PC-3 (cell line): ENCODE results near the gene BNIP3. TPM values are rescaled to one million over a fixed set of nuclear protein-coding genes. Genes with fewer than 3 reads are reported as not detected.

Experiments
- ATAC-seq: fragments of 200-7000 bp; cut with Tn5 transposase; 2 replicates; pipeline ENCODE4 v1.9.1; 2020; ENCODE audit warnings: mild to moderate bottlenecking, moderate library complexity
- BruUV-seq: library from RNA; stranded (reverse); fragments of 400-500 nt; replicated peaks from 2 replicates; lab custom pipeline; 2021; lab: Mats Ljungman, UMichigan
- CTCF ChIA-PET: fragments of 300-600 bp; sonication (Branson Sonifier 250); formaldehyde crosslinking; loops from one replicate; lab custom pipeline; 2022; ENCODE audit warnings: antibody characterized with exemption; lab: Charles Lee
- POLR2A ChIA-PET: fragments of 300-600 bp; sonication (Branson Sonifier 250); formaldehyde crosslinking; loops from one replicate; lab custom pipeline; 2022; ENCODE audit warnings: antibody characterized with exemption; ENCODE audit not compliant: unreplicated experiment; lab: Charles Lee
- DNase-seq: peaks from one replicate; pipeline ENCODE4 v3.0.0-alpha.2; 2015
- H2AFZ ChIP-seq: fragments of 300-600 bp; sonication (generic); 2 replicates; pipeline ENCODE4 v1.6.0; 2016; ENCODE audit warnings: antibody characterized with exemption, low read length
- H3F3A ChIP-seq: fragments of 300-600 bp; sonication (generic); one replicate; pipeline ENCODE4 v1.6.0; 2017; ENCODE audit warnings: antibody characterized with exemption, low read length, control low read depth, mild to moderate bottlenecking; ENCODE audit not compliant: unreplicated experiment
- H3K27ac ChIP-seq: fragments of 300-600 bp; sonication (generic); 2 replicates; pipeline ENCODE4 v1.5.1; 2016; ENCODE audit warnings: mild to moderate bottlenecking, low read length
- H3K27me3 ChIP-seq: fragments of 300-600 bp; sonication (generic); 2 replicates; pipeline ENCODE4 v1.6.1; 2016; ENCODE audit warnings: low read length, mixed read lengths
- H3K36me3 ChIP-seq: fragments of 300-600 bp; sonication (generic); 2 replicates; pipeline ENCODE4 v1.6.1; 2016; ENCODE audit warnings: low read depth, mixed run types, low read length, mixed read lengths
- H3K4me1 ChIP-seq: fragments of 300-600 bp; sonication (generic); 2 replicates; pipeline ENCODE4 v1.5.1; 2016; ENCODE audit warnings: low read length; ENCODE audit not compliant: insufficient read depth
- H3K4me2 ChIP-seq: fragments of 300-600 bp; sonication (generic); 2 replicates; pipeline ENCODE4 v1.6.0; 2016; ENCODE audit warnings: low read length
- H3K4me3 ChIP-seq: fragments of 300-600 bp; sonication (generic); 2 replicates; pipeline ENCODE4 v1.5.1; 2016; ENCODE audit warnings: mild to moderate bottlenecking, low read length, mixed read lengths
- H3K79me2 ChIP-seq: fragments of 300-600 bp; sonication (generic); 2 replicates; pipeline ENCODE4 v1.6.1; 2017; ENCODE audit warnings: low read length, mixed read lengths
- H3K9ac ChIP-seq: fragments of 300-600 bp; sonication (generic); 2 replicates; pipeline ENCODE4 v1.6.0; 2016; ENCODE audit warnings: mild to moderate bottlenecking, low read length
- H3K9me2 ChIP-seq: fragments of 300-600 bp; sonication (generic); replicated peaks from 2 replicates; pipeline ENCODE4 v1.6.1; 2016; ENCODE audit warnings: mixed run types, low read length, mixed read lengths
- H3K9me3 ChIP-seq: fragments of 300-600 bp; sonication (generic); 2 replicates; pipeline ENCODE4 v1.6.1; 2016; ENCODE audit warnings: low read length, mixed read lengths
- H4K20me1 ChIP-seq: fragments of 300-600 bp; sonication (generic); 2 replicates; pipeline ENCODE4 v1.6.1; 2016; ENCODE audit warnings: low read length, mixed read lengths
- CTCF ChIP-seq: fragments of 300-600 bp; sonication (generic); conservative IDR thresholded peaks from 2 replicates; pipeline ENCODE4 v1.5.1; 2017; ENCODE audit warnings: antibody characterized with exemption, low read depth, mild to moderate bottlenecking, low read length
- EZH2 ChIP-seq: fragments of 300-600 bp; sonication (generic); IDR thresholded peaks from one replicate; pipeline ENCODE4 v1.6.1; 2017; ENCODE audit warnings: antibody characterized with exemption, mild to moderate bottlenecking, low read length; ENCODE audit not compliant: unreplicated experiment
- EZH2phosphoT487 ChIP-seq: fragments of 300-600 bp; sonication (generic); IDR thresholded peaks from 2 replicates; pipeline ENCODE4 v1.6.1; 2018; ENCODE audit warnings: mild to moderate bottlenecking, antibody characterized with exemption, low read length, borderline replicate concordance
- intact Hi-C: fragments of 100-400 bp; cut with micrococcal nuclease; formaldehyde crosslinking; loops from 2 replicates; pipeline ENCODE4 v1.9.0; 2023
- total RNA-seq: library from RNA; depleted of rRNA; stranded (reverse); fragments of >200 nt; gene quantifications from 2 replicates; pipeline ENCODE4 v1.2.3, GENCODE V29; 2014

Gene BNIP3
- total RNA-seq, 1 experiment from 2014 or later: 225 TPM

GRCh38 chr10:131949041-131949862 is 32.5 kb downstream of the BNIP3 start:
- CTCF ChIA-PET: no interaction called here

GRCh38 chr10:131948501-131948900 is 33.2 kb downstream of the BNIP3 start:
- peak overlapping the region; percentile 60 for H3K4me2 ChIP-seq
- peaks cover 8% of the 10 kb centered on the region; the same call in 1 of the 2 replicates for H3K79me2 ChIP-seq
- intact Hi-C loops: loop anchor here (5.0 kb wide), 1 partner anchor 46 kb away; the partner anchor contains the start of gene PPP2R2D
- peaks cover 23% of the 10 kb centered on the region for H3K36me3 ChIP-seq
- no peak overlapping the region for H3K9ac ChIP-seq
- BruUV-seq: no TSS peak
- no peaks in the 10 kb centered on the region for H3K27me3 ChIP-seq
- no peak overlapping the region for H2AFZ ChIP-seq
- POLR2A ChIA-PET: no interaction called here
- DNase-seq (no peak), ATAC-seq (no peak)
- TF ChIP-seq EZH2phosphoT487: no peak
- no peak for TF ChIP-seq CTCF
- TF ChIP-seq EZH2: no peak
- H3K9me2 ChIP-seq: no peaks in the 10 kb centered on the region
- no peaks in the 10 kb centered on the region for H3K9me3 ChIP-seq
- H3K4me1 ChIP-seq: peaks cover 48% of the 10 kb centered on the region
- 0 out of 2 replicates have a peak, but pooled peaks cover 5% of the 10 kb centered on the region for H4K20me1 ChIP-seq
- CTCF ChIA-PET: no interaction called here
- H3F3A ChIP-seq: peaks cover 8% of the 10 kb centered on the region
- no peak overlapping the region for H3K4me3 ChIP-seq
- no peak overlapping the region for H3K27ac ChIP-seq

More at GRCh38 chr10:131949041-131949862, 32.5 kb downstream of the BNIP3 start:
- H3K27ac ChIP-seq: no peak overlapping the region
- H3F3A ChIP-seq: peaks cover 8% of the 10 kb centered on the region
- H3K9ac ChIP-seq: no peak overlapping the region
- no peaks in the 10 kb centered on the region for H3K9me3 ChIP-seq
- no peak for TF ChIP-seq EZH2phosphoT487
- no TSS peak for BruUV-seq
- H3K9me2 ChIP-seq: no peaks in the 10 kb centered on the region
- peaks cover 45% of the 10 kb centered on the region for H3K4me1 ChIP-seq
- H3K36me3 ChIP-seq: peaks cover 23% of the 10 kb centered on the region
- no peak for DNase-seq
- H4K20me1 ChIP-seq: 0 out of 2 replicates have a peak, but pooled peaks cover 5% of the 10 kb centered on the region
- H3K79me2 ChIP-seq: peaks cover 8% of the 10 kb centered on the region; the same call in 1 of the 2 replicates
- no peak for ATAC-seq
- H3K4me3 ChIP-seq: no peak overlapping the region
- H3K4me2 ChIP-seq: no peak overlapping the region
- H3K27me3 ChIP-seq: no peaks in the 10 kb centered on the region
- POLR2A ChIA-PET: no interaction called here
- H2AFZ ChIP-seq: no peak overlapping the region
- intact Hi-C loops: loop anchor here (5.0 kb wide), 1 partner anchor 47 kb away; the partner anchor contains the start of gene PPP2R2D

GRCh38 chr10:131947631-131948347 is 33.9 kb downstream of the BNIP3 start:
- POLR2A ChIA-PET: interaction anchor here (1.0 kb wide), 1 partner anchor 33 kb away, joined by 3 read pairs; no protein-coding TSS in a partner anchor

More at GRCh38 chr10:131947631-131948347, 33.9 kb downstream of the BNIP3 start:
- peak overlapping the region; percentile 83 for H3K27ac ChIP-seq
- CTCF ChIA-PET: no interaction called here
- TSS peak; percentile 88 for BruUV-seq
- H3F3A ChIP-seq: peaks cover 8% of the 10 kb centered on the region
- H3K36me3 ChIP-seq: peaks cover 23% of the 10 kb centered on the region
- intact Hi-C loops: loop anchor here (2.0 to 5.0 kb wide), 2 partner anchors 33 to 45 kb away; partner anchors contain the start of genes BNIP3 and PPP2R2D
- H3K4me2 ChIP-seq: peak overlapping the region; percentile 60
- TF ChIP-seq EZH2phosphoT487: no peak
- TF ChIP-seq CTCF: no peak
- TF ChIP-seq EZH2: no peak
- H3K79me2 ChIP-seq: peaks cover 8% of the 10 kb centered on the region; the same call in 1 of the 2 replicates
- H3K27me3 ChIP-seq: no peaks in the 10 kb centered on the region
- H3K4me1 ChIP-seq: peaks cover 48% of the 10 kb centered on the region
- DNase-seq: peak; percentile 80
- H3K9me2 ChIP-seq: no peaks in the 10 kb centered on the region
- 0 out of 2 replicates have a peak, but pooled peaks cover 5% of the 10 kb centered on the region for H4K20me1 ChIP-seq
- ATAC-seq: peak; percentile 60
- 0 out of 2 replicates have a peak overlapping the region, but pooled peaks have one; percentile 24 for H3K4me3 ChIP-seq
- H2AFZ ChIP-seq: no peak overlapping the region
- no peak overlapping the region for H3K9ac ChIP-seq
- no peaks in the 10 kb centered on the region for H3K9me3 ChIP-seq
